Measurements from ENCODE around the gene C17orf67. TPM values are rescaled to one million over a fixed set of nuclear protein-coding genes. Genes with fewer than 3 reads are reported as not detected.

Gene C17orf67
- total and polyA plus RNA-seq, 2 of the 13 experiments (the other 11 are each of a cell fraction or from before 2014, with no cell fraction given) = 0.41 to 0.86 TPM

DNA sequence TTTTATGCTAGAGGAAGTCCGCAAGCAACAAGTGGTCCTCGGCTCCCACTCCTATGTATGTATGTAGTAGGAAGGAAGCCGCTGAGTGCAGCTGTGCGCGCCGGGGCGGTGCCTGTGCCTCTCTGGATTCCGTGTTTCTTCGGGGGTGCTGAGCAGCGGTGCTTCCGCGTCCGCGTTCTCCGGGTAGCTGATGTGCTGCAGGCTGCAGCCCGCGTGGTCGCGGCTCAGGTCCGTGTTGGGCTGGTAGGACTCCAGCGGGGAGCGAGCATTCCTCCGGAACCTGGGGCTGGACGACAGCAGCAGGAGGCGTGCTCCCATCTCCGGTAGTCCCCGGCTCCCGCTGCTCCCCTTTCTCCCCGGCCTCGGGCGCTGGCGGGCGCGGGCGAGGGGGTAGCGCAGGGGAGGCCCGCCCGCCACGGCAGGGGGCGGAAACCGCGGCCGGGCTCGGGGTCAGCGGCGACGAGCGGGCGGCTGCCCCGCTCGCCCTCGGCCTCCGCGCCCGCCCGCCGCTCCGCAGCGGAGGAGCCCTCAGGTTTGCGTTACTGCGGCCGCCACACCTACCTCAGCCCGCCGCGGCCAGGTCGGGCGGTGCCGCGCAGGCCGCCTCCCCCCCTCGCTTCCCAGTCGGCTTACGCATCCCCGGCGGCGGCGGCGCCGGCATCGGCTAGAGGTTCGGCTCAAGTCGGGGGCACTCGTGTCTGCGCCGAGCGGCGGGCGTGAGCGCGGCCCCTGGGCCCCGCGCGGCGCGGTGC is 487 bp downstream of the C17orf67 start:
- intact Hi-C loops (cut with micrococcal nuclease; ENCODE audit: unreplicated experiment) = no loop called here
- POLR2A ChIA-PET = interaction anchor here (1.2 to 2.6 kb wide), 5 partner anchors 13 to 145 kb away, joined by 3 to 25 read pairs (median 4); partner anchors contain the start of genes COIL, SCPEP1 and TRIM25
- TF ChIP-seq, protein P1, sequence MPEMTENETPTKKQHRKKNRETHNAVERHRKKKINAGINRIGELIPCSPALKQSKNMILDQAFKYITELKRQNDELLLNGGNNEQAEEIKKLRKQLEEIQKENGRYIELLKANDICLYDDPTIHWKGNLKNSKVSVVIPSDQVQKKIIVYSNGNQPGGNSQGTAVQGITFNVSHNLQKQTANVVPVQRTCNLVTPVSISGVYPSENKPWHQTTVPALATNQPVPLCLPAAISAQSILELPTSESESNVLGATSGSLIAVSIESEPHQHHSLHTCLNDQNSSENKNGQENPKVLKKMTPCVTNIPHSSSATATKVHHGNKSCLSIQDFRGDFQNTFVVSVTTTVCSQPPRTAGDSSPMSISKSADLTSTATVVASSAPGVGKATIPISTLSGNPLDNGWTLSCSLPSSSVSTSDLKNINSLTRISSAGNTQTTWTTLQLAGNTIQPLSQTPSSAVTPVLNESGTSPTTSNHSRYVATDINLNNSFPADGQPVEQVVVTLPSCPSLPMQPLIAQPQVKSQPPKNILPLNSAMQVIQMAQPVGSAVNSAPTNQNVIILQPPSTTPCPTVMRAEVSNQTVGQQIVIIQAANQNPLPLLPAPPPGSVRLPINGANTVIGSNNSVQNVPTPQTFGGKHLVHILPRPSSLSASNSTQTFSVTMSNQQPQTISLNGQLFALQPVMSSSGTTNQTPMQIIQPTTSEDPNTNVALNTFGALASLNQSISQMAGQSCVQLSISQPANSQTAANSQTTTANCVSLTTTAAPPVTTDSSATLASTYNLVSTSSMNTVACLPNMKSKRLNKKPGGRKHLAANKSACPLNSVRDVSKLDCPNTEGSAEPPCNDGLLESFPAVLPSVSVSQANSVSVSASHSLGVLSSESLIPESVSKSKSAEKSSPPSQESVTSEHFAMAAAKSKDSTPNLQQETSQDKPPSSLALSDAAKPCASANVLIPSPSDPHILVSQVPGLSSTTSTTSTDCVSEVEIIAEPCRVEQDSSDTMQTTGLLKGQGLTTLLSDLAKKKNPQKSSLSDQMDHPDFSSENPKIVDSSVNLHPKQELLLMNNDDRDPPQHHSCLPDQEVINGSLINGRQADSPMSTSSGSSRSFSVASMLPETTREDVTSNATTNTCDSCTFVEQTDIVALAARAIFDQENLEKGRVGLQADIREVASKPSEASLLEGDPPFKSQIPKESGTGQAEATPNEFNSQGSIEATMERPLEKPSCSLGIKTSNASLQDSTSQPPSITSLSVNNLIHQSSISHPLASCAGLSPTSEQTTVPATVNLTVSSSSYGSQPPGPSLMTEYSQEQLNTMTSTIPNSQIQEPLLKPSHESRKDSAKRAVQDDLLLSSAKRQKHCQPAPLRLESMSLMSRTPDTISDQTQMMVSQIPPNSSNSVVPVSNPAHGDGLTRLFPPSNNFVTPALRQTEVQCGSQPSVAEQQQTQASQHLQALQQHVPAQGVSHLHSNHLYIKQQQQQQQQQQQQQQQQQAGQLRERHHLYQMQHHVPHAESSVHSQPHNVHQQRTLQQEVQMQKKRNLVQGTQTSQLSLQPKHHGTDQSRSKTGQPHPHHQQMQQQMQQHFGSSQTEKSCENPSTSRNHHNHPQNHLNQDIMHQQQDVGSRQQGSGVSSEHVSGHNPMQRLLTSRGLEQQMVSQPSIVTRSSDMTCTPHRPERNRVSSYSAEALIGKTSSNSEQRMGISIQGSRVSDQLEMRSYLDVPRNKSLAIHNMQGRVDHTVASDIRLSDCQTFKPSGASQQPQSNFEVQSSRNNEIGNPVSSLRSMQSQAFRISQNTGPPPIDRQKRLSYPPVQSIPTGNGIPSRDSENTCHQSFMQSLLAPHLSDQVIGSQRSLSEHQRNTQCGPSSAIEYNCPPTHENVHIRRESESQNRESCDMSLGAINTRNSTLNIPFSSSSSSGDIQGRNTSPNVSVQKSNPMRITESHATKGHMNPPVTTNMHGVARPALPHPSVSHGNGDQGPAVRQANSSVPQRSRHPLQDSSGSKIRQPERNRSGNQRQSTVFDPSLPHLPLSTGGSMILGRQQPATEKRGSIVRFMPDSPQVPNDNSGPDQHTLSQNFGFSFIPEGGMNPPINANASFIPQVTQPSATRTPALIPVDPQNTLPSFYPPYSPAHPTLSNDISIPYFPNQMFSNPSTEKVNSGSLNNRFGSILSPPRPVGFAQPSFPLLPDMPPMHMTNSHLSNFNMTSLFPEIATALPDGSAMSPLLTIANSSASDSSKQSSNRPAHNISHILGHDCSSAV (CRISPR knock-in tag; IDR thresholded peaks at IDR 0.05; ENCODE audit: borderline replicate concordance) = no peak
- TF ChIP-seq NCOR1 (IDR thresholded peaks at IDR 0.05; ENCODE audit: borderline replicate concordance, low read length) (no peak), ATF7 (IDR thresholded peaks at IDR 0.05) (no peak), ATF7 (CRISPR knock-in tag; IDR thresholded peaks at IDR 0.05) (no peak), HNRNPLL (IDR thresholded peaks at IDR 0.05; ENCODE audit: low read depth, low read length, poor library complexity, severe bottlenecking) (peak; percentile 87), FOXM1 (CRISPR knock-in tag; IDR thresholded peaks at IDR 0.05) (no peak), NCOA5 (CRISPR knock-in tag; IDR thresholded peaks at IDR 0.05) (no peak), MEF2D (CRISPR knock-in tag; IDR thresholded peaks at IDR 0.05) (no peak), ATRX (CRISPR knock-in tag; IDR thresholded peaks at IDR 0.05; ENCODE audit: borderline replicate concordance) (no peak)
- TF ChIP-seq, protein P2, sequence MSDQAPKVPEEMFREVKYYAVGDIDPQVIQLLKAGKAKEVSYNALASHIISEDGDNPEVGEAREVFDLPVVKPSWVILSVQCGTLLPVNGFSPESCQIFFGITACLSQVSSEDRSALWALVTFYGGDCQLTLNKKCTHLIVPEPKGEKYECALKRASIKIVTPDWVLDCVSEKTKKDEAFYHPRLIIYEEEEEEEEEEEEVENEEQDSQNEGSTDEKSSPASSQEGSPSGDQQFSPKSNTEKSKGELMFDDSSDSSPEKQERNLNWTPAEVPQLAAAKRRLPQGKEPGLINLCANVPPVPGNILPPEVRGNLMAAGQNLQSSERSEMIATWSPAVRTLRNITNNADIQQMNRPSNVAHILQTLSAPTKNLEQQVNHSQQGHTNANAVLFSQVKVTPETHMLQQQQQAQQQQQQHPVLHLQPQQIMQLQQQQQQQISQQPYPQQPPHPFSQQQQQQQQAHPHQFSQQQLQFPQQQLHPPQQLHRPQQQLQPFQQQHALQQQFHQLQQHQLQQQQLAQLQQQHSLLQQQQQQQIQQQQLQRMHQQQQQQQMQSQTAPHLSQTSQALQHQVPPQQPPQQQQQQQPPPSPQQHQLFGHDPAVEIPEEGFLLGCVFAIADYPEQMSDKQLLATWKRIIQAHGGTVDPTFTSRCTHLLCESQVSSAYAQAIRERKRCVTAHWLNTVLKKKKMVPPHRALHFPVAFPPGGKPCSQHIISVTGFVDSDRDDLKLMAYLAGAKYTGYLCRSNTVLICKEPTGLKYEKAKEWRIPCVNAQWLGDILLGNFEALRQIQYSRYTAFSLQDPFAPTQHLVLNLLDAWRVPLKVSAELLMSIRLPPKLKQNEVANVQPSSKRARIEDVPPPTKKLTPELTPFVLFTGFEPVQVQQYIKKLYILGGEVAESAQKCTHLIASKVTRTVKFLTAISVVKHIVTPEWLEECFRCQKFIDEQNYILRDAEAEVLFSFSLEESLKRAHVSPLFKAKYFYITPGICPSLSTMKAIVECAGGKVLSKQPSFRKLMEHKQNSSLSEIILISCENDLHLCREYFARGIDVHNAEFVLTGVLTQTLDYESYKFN (CRISPR knock-in tag; conservative IDR thresholded peaks at IDR 0.05) = no peak; the same call in 1 of the 2 replicates

More for the DNA sequence above, 487 bp downstream of the C17orf67 start:
- in situ Hi-C loops (cut with HindIII; ENCODE audit: extremely low pct_ligation_motif_present, low pct_unique_long_range_greater_than_20kb) = no loop called here
- peak; percentile 66 for ATAC-seq
- Histone ChIP-seq H3K9me3 (ENCODE audit: low read length) (no peaks in the 10 kb centered on the region), H3K79me2 (ENCODE audit: insufficient read depth, low read length) (no peaks in the 10 kb centered on the region), H3K36me3 (replicated peaks in 1 of 2; ENCODE audit: control insufficient read depth in 1 of 2, insufficient read depth in 2 of 2, low read length in 2 of 2) (no peaks in the 10 kb centered on the region), H3K9ac (ENCODE audit: insufficient read depth, low read depth, low read length) (peak overlapping the region; percentile 65), H3K27me3 (ENCODE audit: control insufficient read depth in 1 of 2, insufficient read depth in 2 of 2, low read length in 2 of 2) (no peaks in the 10 kb centered on the region; a peak in 1 of 5 replicates), H3K4me3 (replicated peaks in 1 of 3; ENCODE audit: insufficient read depth in 1 of 3, low read depth in 2 of 3, low read length in 3 of 3) (peak overlapping the region; percentile 57 to 86 (median 75)), H2AFZ (ENCODE audit: low read length) (no peak overlapping the region), H4K20me1 (ENCODE audit: insufficient read depth, low read length) (no peaks in the 10 kb centered on the region), H3K27ac (ENCODE audit: extremely low read length, insufficient read depth, low read length) (peak overlapping the region; percentile 37), H3K4me2 (ENCODE audit: low read depth, low read length) (peak overlapping the region; percentile 96), H3K4me1 (ENCODE audit: insufficient read depth, low read length) (peaks cover 54% of the 10 kb centered on the region)
- CTCF ChIA-PET (ENCODE audit: low intra/inter-chr PET ratio, low total read pairs) = no interaction called here
- 1% methylated on average over 27 of the region's 95 CpGs for WGBS (ENCODE audit: low lambda C conversion rate)
- DNase-seq (ENCODE audit: low spot score) = no peak
- BruUV-seq (replicated peaks) = no TSS peak
- FAIRE-seq = no peak
